Keratinocyte (primary cell): Measurements from ENCODE around the gene PLA2G10.

ENCODE experiments used
- CTCF ChIP-seq, 3 experiments: IDR thresholded peaks in 1 of 3; conservative IDR thresholded peaks in 1 of 3; optimal IDR thresholded peaks in 1 of 3; 2 replicates in 2 of 3; 3 replicates in 1 of 3; pipeline versions ENCODE3 to v1.5.1; 2011; ENCODE audit warnings: low read length in 3 of 3, mild to moderate bottlenecking in 3 of 3, moderate library complexity in 2 of 3, control low read depth in 1 of 3, inconsistent platforms in 1 of 3; ENCODE audit not compliant: insufficient read depth in 2 of 3; ENCODE audit errors: extremely low read depth in 1 of 3
- EZH2 ChIP-seq: IDR thresholded peaks from one replicate; pipeline ENCODE4 v1.6.1; 2012; ENCODE audit warnings: inconsistent platforms, mild to moderate bottlenecking, low read length, moderate library complexity

GRCh38 chr16:14635395-14636165, 58.5 kb downstream of the PLA2G10 start:
- TF ChIP-seq CTCF (optimal IDR thresholded peaks at IDR 0.05 in 1 of 3, IDR thresholded peaks at IDR 0.05 in 1 of 3, conservative IDR thresholded peaks at IDR 0.05 in 1 of 3; ENCODE audit: extremely low read depth in 1 of 3, insufficient read depth in 2 of 3, low read length in 3 of 3) (no peak), EZH2 (no peak)
